ENCODE results near the gene NCBP2L. TPM values are rescaled to one million over a fixed set of nuclear protein-coding genes. Genes with fewer than 3 reads are reported as not detected.

Gene NCBP2L
- total and polyA plus RNA-seq, 2 of the 8 experiments (the other 6 are each of a cell fraction or from before 2014, with no cell fraction given) = not detected

DNA sequence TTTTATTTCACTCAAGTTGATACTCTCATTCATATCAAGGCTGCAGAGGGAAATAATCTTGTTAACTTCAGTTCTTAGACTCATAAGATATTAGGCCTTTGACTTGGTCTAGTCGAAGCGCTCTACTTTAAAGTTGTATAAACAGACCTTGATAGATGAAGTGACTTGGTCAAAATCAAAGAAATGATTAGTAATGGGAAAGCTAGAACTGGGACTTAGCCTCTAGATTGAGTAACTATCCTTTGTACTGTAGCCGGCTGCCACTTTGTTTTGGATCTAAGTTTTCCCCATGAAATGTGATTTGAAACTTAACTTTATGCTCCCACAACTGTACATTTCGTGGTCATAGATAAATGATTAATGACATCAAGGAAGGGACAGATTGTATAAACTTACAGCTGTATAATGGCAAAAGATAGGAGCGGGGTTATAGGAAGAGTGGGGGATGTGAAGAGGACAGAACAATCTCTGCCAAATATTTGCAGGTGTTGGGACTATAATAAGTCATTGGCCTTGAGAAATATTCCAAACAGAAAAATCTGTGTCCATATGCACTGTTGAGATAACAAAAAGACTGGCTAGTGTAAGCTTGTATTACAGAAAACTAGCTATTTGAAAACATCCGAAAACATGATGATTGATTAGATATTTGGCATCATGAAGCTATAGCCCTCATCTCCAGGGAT, 65.3 kb downstream of the NCBP2L start (continued):
- TF ChIP-seq JUN (IDR thresholded peaks at IDR 0.05; ENCODE audit: low read depth, low read length) = no peak
- no peak for TF ChIP-seq CHD2 (IDR thresholded peaks at IDR 0.05; ENCODE audit: low read length)
- no peak for TF ChIP-seq EGR1 (IDR thresholded peaks at IDR 0.05; ENCODE audit: borderline replicate concordance, low read depth, low read length)
- no peak for TF ChIP-seq EZH2 (IDR thresholded peaks at IDR 0.05; ENCODE audit: low read depth, low read length, severe bottlenecking)
- no peak for TF ChIP-seq POLR2AphosphoS5 (IDR thresholded peaks at IDR 0.05; ENCODE audit: low read depth, low read length)
- no peak for TF ChIP-seq HDAC2 (IDR thresholded peaks at IDR 0.05; ENCODE audit: borderline replicate concordance in 1 of 2, low read depth in 2 of 2, low read length in 2 of 2)

Other genes with a start within 250 kb of the NCBP2L start
- gene PRPS1, start 149.2 kb upstream of the NCBP2L start, total RNA-seq (2021; fragmentation: NEBNext Ultra II Directional; extraction: Animal tissue kit (Norgen Biotek cat#: 25700)) = 102 and 110 TPM in 2 replicates
- gene PRPS1, start 149.2 kb upstream of the NCBP2L start, polyA plus RNA-seq (2011; rRNA removed) = 66.0 and 90.1 TPM in 2 replicates
- gene TSC22D3, start 1.9 kb upstream of the NCBP2L start, total RNA-seq (2021; fragmentation: NEBNext Ultra II Directional; extraction: Animal tissue kit (Norgen Biotek cat#: 25700)) = 7.6 TPM in 2 replicates
- gene TSC22D3, start 1.9 kb upstream of the NCBP2L start, polyA plus RNA-seq (2011; rRNA removed) = 12.9 and 19.1 TPM in 2 replicates
- 1.6 and 1.7 TPM in 2 replicates for gene MID2, start 48.1 kb downstream of the NCBP2L start, total RNA-seq (2021; fragmentation: NEBNext Ultra II Directional; extraction: Animal tissue kit (Norgen Biotek cat#: 25700))
- 0.98 and 1.3 TPM in 2 replicates for gene MID2, start 48.1 kb downstream of the NCBP2L start, polyA plus RNA-seq (2011; rRNA removed)
- gene TEX13B, start 204.6 kb downstream of the NCBP2L start, total RNA-seq (2021; fragmentation: NEBNext Ultra II Directional; extraction: Animal tissue kit (Norgen Biotek cat#: 25700)) = 0.32 TPM in 1 of 2 replicates, not detected in the other
- 0.06 and 0.11 TPM in 2 replicates for gene TEX13B, start 204.6 kb downstream of the NCBP2L start, polyA plus RNA-seq (2011; rRNA removed)